Nephron progenitor cell (in vitro differentiated cells): ENCODE measurements around the gene PYGB.

Source experiments
- DNase-seq: peaks from one replicate; pipeline ENCODE4 v3.0.0; 2021
- H3K27ac Mint-ChIP-seq: 2 replicates; pipeline ENCODE4 v1.8.0; 2021; ENCODE audit warnings: mild to moderate bottlenecking, moderate library complexity, mixed read lengths
- H3K27me3 Mint-ChIP-seq: 2 replicates; pipeline ENCODE4 v1.8.0; 2021; ENCODE audit warnings: mild to moderate bottlenecking, low read depth, mixed read lengths; ENCODE audit not compliant: poor library complexity
- H3K36me3 Mint-ChIP-seq: 2 replicates; pipeline ENCODE4 v1.8.0; 2021; ENCODE audit warnings: low read depth, mixed read lengths
- H3K4me1 Mint-ChIP-seq: 2 replicates; pipeline ENCODE4 v1.8.0; 2021; ENCODE audit warnings: mixed read lengths
- H3K4me3 Mint-ChIP-seq: 2 replicates; pipeline ENCODE4 v1.8.0; 2021; ENCODE audit warnings: mild to moderate bottlenecking, moderate library complexity, mixed read lengths
- H3K9me3 Mint-ChIP-seq: 2 replicates; pipeline ENCODE4 v1.8.0; 2021; ENCODE audit warnings: mild to moderate bottlenecking, moderate library complexity, mixed read lengths
- TF ChIP-seq, protein P1 (sequence below): fragments of 200-600 bp; sonication (generic); IDR thresholded peaks from 2 replicates; pipeline ENCODE4 v1.5.0; 2021; ENCODE audit warnings: antibody characterized with exemption

PYGB gene

DNA sequence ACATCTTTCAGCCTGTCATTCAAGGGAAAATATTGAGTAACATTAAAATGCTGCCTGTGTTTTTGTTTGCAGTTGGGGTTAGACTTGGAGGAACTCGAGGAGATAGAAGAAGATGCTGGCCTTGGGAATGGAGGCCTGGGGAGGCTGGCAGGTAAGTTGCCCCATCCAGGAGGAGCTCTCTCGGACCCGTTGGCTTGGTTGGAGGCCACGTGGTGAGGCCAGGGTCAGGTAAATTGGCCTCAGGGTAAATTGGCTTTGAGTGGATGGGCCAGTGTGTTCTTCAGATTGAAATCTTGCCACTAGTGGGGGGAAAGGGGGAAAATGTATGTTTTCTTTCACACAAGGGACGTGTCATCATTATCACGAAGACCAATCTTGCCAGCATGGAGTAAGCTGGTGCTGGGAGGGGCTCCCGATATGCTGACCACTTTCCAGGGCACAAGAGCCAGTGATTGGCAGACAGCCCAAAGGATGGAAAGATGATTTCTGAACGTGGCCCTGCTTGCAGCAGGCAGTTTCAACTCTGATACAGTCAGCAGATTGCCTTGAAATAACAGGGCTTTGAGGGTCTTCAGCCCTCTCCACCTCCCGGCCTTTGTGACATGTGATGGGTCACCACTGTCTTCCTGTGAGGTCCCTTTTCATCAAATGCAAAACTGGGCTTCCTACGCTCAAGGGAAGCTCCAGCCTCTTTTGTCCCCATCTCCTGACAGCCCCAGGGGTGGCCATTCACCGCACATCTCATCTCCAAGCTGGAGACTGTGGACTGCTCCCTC, 21.4 kb downstream of the PYGB start:
- H3K4me3 Mint-ChIP-seq: no peak overlapping the region
- DNase-seq: no peak
- no peaks in the 10 kb centered on the region for H3K27me3 Mint-ChIP-seq
- H3K4me1 Mint-ChIP-seq: no peaks in the 10 kb centered on the region
- peaks cover 72% of the 10 kb centered on the region for H3K36me3 Mint-ChIP-seq
- peaks cover 14% of the 10 kb centered on the region for H3K9me3 Mint-ChIP-seq
- no peak overlapping the region for H3K27ac Mint-ChIP-seq
- TF ChIP-seq, protein P1, sequence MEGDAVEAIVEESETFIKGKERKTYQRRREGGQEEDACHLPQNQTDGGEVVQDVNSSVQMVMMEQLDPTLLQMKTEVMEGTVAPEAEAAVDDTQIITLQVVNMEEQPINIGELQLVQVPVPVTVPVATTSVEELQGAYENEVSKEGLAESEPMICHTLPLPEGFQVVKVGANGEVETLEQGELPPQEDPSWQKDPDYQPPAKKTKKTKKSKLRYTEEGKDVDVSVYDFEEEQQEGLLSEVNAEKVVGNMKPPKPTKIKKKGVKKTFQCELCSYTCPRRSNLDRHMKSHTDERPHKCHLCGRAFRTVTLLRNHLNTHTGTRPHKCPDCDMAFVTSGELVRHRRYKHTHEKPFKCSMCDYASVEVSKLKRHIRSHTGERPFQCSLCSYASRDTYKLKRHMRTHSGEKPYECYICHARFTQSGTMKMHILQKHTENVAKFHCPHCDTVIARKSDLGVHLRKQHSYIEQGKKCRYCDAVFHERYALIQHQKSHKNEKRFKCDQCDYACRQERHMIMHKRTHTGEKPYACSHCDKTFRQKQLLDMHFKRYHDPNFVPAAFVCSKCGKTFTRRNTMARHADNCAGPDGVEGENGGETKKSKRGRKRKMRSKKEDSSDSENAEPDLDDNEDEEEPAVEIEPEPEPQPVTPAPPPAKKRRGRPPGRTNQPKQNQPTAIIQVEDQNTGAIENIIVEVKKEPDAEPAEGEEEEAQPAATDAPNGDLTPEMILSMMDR: no peak

DNA sequence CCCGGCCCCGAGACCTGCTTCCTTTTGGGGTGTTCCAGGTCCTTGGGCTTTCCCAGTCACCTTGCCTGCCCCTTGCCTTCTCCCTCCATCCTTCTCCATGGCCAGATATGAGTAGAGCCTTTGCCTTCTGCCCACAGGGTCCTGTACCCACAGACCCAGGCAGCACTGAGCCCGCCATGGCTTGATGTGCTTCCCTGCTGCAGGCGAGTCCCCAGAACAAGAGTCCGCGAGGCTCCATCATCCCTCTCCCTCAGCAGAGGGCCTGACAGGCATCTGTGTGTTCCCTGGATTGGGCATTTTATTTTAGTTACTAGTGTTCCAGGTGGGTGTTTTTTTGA, 21.9 kb downstream of the PYGB start:
- no peaks in the 10 kb centered on the region for H3K4me1 Mint-ChIP-seq
- no peak overlapping the region for H3K4me3 Mint-ChIP-seq
- H3K9me3 Mint-ChIP-seq: peaks cover 8% of the 10 kb centered on the region
- H3K27me3 Mint-ChIP-seq: no peaks in the 10 kb centered on the region
- H3K36me3 Mint-ChIP-seq: peaks cover 67% of the 10 kb centered on the region
- no peak overlapping the region for H3K27ac Mint-ChIP-seq
- TF ChIP-seq, protein P1: no peak
- DNase-seq: no peak

DNA sequence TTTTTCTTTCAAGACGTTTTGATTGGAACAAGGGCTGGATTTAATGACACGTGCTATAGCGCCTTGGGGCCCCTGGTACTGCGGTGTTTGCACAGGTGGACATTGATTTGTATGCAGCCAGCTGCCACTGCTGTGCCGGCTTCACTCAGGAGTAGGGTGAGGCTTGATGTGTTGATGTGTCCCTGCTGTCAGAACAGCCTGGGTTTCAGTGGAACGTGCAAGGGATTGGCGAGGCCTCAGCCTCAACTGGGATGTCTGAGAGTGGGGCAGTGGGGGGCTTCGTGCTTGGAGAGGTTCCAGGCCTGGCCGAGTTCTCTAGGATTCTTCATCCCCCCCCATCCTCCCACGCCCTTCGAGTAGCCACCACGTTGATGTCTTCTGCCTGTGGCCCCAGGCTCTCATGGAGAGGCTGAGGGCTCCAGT, 23.0 kb downstream of the PYGB start:
- TF ChIP-seq, protein P1: no peak
- Mint-ChIP-seq H3K36me3 (peaks cover 57% of the 10 kb centered on the region), H3K9me3 (peaks cover 3% of the 10 kb centered on the region), H3K4me3 (no peak overlapping the region), H3K27me3 (no peaks in the 10 kb centered on the region), H3K4me1 (no peaks in the 10 kb centered on the region), H3K27ac (no peak overlapping the region)
- no peak for DNase-seq

DNA sequence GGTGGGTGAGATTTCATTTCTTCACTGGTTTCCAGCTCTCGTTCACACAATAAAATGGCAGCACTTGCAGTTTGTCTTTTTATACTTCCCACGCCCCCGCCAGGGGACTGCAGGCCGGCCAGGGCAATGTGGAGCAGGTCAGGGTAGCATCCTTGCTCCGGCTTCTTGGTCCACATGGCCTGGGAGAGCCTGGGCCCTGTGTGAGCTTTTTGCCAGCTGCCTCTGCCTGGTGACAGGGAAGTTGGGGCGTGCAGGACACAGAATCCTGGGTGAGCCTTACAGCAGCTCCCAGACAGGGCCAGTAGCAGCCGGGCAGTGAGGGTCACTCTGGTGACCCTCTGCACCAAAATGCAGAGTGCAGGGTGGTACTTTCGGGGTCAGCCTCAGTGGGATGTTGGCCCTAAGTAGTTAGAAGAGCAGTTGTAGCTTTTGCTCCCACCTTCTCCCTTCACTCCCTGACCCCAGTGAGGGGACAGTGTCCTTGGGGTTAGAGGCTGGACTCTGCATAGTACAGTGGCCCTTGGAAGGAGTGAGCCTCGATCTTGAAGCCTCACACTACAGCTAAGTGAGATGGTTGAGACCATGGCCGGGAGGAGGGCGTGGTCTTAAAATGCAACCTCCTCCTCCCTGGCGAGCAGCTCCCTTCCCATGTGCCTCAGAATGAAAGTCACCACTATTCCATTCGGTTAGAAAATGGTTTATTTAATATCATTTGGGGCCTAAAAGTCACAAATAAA, 23.8 kb downstream of the PYGB start:
- H3K27ac Mint-ChIP-seq: no peak overlapping the region
- no peak for DNase-seq
- no peaks in the 10 kb centered on the region for H3K4me1 Mint-ChIP-seq
- TF ChIP-seq, protein P1: no peak
- no peaks in the 10 kb centered on the region for H3K9me3 Mint-ChIP-seq
- H3K4me3 Mint-ChIP-seq: no peak overlapping the region
- no peaks in the 10 kb centered on the region for H3K27me3 Mint-ChIP-seq
- H3K36me3 Mint-ChIP-seq: peaks cover 49% of the 10 kb centered on the region

DNA sequence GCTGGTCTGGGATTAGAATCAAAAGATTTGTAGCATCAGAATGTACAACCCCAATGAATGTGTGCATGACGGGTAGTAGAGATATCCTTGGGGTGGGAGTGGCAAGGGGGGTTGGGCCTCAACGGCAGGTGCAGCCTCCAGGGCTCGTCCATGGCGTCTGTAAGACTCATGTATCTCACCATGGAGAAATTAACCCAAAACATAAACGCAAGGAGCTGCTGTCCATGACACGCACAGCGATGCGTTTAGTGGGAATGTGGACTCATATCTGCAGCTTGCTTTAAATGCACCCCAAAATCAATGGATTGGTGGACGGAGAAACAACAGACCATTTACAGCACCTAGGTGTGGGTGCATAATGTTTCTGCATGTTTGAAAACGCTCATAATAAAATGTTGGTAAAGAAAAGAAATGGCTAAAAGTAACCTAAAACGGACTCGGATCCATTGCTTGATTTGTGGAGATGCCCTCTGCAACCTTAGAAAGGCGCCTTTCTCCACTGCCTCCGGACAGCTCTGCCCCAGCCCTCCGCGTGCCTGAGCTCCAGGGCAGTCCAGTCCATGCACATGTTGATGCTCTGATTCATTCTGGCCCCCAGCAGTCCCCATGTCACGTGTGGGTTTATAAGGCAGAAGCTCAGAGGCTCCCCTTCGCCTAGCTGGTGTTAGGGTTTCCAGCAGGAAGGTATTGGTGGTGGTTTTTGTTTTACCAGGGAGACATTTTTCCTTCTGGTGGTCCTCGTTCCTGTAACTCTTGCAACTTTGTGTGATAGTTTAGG, 24.5 kb downstream of the PYGB start:
- no peak overlapping the region for H3K27ac Mint-ChIP-seq
- H3K27me3 Mint-ChIP-seq: no peaks in the 10 kb centered on the region
- no peak for DNase-seq
- H3K4me1 Mint-ChIP-seq: no peaks in the 10 kb centered on the region
- peaks cover 41% of the 10 kb centered on the region for H3K36me3 Mint-ChIP-seq
- no peaks in the 10 kb centered on the region for H3K9me3 Mint-ChIP-seq
- TF ChIP-seq, protein P1: no peak
- no peak overlapping the region for H3K4me3 Mint-ChIP-seq
